NCI-H1417 (cell line): ENCODE measurements around the gene ELFN2.

ENCODE experiments used
- DNase-seq, 3 experiments: peaks; one replicate each; lab custom pipeline; 2025; lab: John Stamatoyannopoulos, UW

The ELFN2 gene

GRCh38 chr22:37357446-37358075 lies 69.7 kb downstream of the ELFN2 start:
- no peak for DNase-seq

GRCh38 chr22:37356922-37357321 lies 70.4 kb downstream of the ELFN2 start:
- DNase-seq = no peak

- no peak for DNase-seq
Observed at GRCh38 chr22:37355174-37355573, 72.1 kb downstream of the ELFN2 start.

- DNase-seq = no peak
Observed at GRCh38 chr22:37354670-37355069, 72.6 kb downstream of the ELFN2 start.

GRCh38 chr22:37354261-37354660 lies 73.0 kb downstream of the ELFN2 start:
- no peak for DNase-seq

- no peak for DNase-seq
Observed at GRCh38 chr22:37353839-37354238, 73.4 kb downstream of the ELFN2 start.

- DNase-seq = no peak
Observed at GRCh38 chr22:37352481-37352880, 74.8 kb downstream of the ELFN2 start.

- DNase-seq = no peak
Observed at GRCh38 chr22:37351232-37351631, 76.0 kb downstream of the ELFN2 start.

GRCh38 chr22:37349043-37349814 lies 78.0 kb downstream of the ELFN2 start:
- no peak for DNase-seq

GRCh38 chr22:37346505-37346895 lies 80.8 kb downstream of the ELFN2 start:
- no peak for DNase-seq

- DNase-seq = peak in 1 of 3 experiments; percentile 8
Observed at GRCh38 chr22:37345863-37346504, 81.3 kb downstream of the ELFN2 start.

GRCh38 chr22:37344735-37345449 lies 82.4 kb downstream of the ELFN2 start:
- no peak for DNase-seq

GRCh38 chr22:37343863-37344734 lies 83.2 kb downstream of the ELFN2 start:
- peak in 2 of 3 experiments; percentile 2 to 27 for DNase-seq

GRCh38 chr22:37343348-37343747 lies 83.9 kb downstream of the ELFN2 start:
- DNase-seq = no peak

- no peak for DNase-seq
Observed at GRCh38 chr22:37342065-37342464, 85.2 kb downstream of the ELFN2 start.

- peak; percentile 73 to 90 (median 75) for DNase-seq
Observed at GRCh38 chr22:37340331-37341262, 86.7 kb downstream of the ELFN2 start.

GRCh38 chr22:37338539-37339246 lies 88.6 kb downstream of the ELFN2 start:
- DNase-seq = no peak

GRCh38 chr22:37337204-37337943 lies 89.9 kb downstream of the ELFN2 start:
- DNase-seq = no peak

- no peak for DNase-seq
Observed at GRCh38 chr22:37336579-37336978, 90.7 kb downstream of the ELFN2 start.
